ENCODE results near the gene PCDHGC4. TPM values are rescaled to one million over a fixed set of nuclear protein-coding genes. Genes with fewer than 3 reads are reported as not detected.
A peak's percentile ranks its signal among the peaks of the same experiment; 100 is the strongest.

Gene PCDHGC4
- total and polyA plus RNA-seq, 2 of the 13 experiments (the other 11 are each of a cell fraction or from before 2014, with no cell fraction given): 0.07 TPM; not detected in 1

GRCh38 chr5:141524604-141525597 is 40.1 kb downstream of the PCDHGC4 start (continued):
- TF ChIP-seq XRCC5 (optimal IDR thresholded peaks at IDR 0.05; ENCODE audit: low read length): peak; percentile 98
- no peak for TF ChIP-seq ZNF30 (CRISPR knock-in tag; IDR thresholded peaks at IDR 0.05)
- TF ChIP-seq ZBTB37 (CRISPR knock-in tag; IDR thresholded peaks at IDR 0.05): no peak
- TF ChIP-seq IRX3 (CRISPR knock-in tag; IDR thresholded peaks at IDR 0.05; ENCODE audit: borderline replicate concordance, low read depth): no peak
- TF ChIP-seq ZNF333 (CRISPR knock-in tag; IDR thresholded peaks at IDR 0.05; ENCODE audit: borderline replicate concordance): no peak
- no peak for TF ChIP-seq MED1 (CRISPR knock-in tag; IDR thresholded peaks at IDR 0.05)
- no peak for TF ChIP-seq TSC22D2 (CRISPR knock-in tag; IDR thresholded peaks at IDR 0.05; ENCODE audit: borderline replicate concordance)
- peak; percentile 29; the same call in 1 of the 2 replicates for TF ChIP-seq ZKSCAN1 (IDR thresholded peaks at IDR 0.05; ENCODE audit: low read length)
- TF ChIP-seq MAF1 (CRISPR knock-in tag; IDR thresholded peaks at IDR 0.05; ENCODE audit: borderline replicate concordance): no peak
- TF ChIP-seq SMAD9 (CRISPR knock-in tag; IDR thresholded peaks at IDR 0.05): no peak
- no peak for TF ChIP-seq ZNF577 (CRISPR knock-in tag; IDR thresholded peaks at IDR 0.05; ENCODE audit: borderline replicate concordance, low read depth)
- TF ChIP-seq ZNF317 (CRISPR knock-in tag; IDR thresholded peaks at IDR 0.05): no peak
- TF ChIP-seq ZSCAN22 (CRISPR knock-in tag; IDR thresholded peaks at IDR 0.05): no peak
- TF ChIP-seq TFDP2 (CRISPR knock-in tag; IDR thresholded peaks at IDR 0.05): no peak
- TF ChIP-seq ZNF136 (CRISPR knock-in tag; IDR thresholded peaks at IDR 0.05; ENCODE audit: low read depth): no peak
- no peak for TF ChIP-seq NFE2 (CRISPR knock-in tag; IDR thresholded peaks at IDR 0.05)
- no peak for TF ChIP-seq ZNF83 (CRISPR knock-in tag; IDR thresholded peaks at IDR 0.05; ENCODE audit: borderline replicate concordance)
- TF ChIP-seq CHCHD3 (CRISPR knock-in tag; IDR thresholded peaks at IDR 0.05): no peak
- no peak for TF ChIP-seq MEIS1 (CRISPR knock-in tag; IDR thresholded peaks at IDR 0.05; ENCODE audit: borderline replicate concordance)
- no peak for TF ChIP-seq ZNF597 (CRISPR knock-in tag; IDR thresholded peaks at IDR 0.05)
- TF ChIP-seq HNF4A (CRISPR knock-in tag; IDR thresholded peaks at IDR 0.05): peak; percentile 77
- no peak for TF ChIP-seq TBL1XR1 (IDR thresholded peaks at IDR 0.05; ENCODE audit: borderline replicate concordance, low read length, partially characterized antibody)
- TF ChIP-seq RARA (CRISPR knock-in tag; IDR thresholded peaks at IDR 0.05): peak; percentile 83
- TF ChIP-seq MLX (CRISPR knock-in tag; IDR thresholded peaks at IDR 0.05): peak; percentile 67; the same call in 1 of the 2 replicates
- TF ChIP-seq CENPBD1 (CRISPR knock-in tag; IDR thresholded peaks at IDR 0.05; ENCODE audit: borderline replicate concordance, low read depth): no peak
- no peak for TF ChIP-seq ZKSCAN5 (CRISPR knock-in tag; IDR thresholded peaks at IDR 0.05)

Measured in HepG2 (cell line).